PC-3 (cell line): ENCODE measurements around the gene MPZL1.

Source experiments
- EZH2 ChIP-seq: fragments of 300-600 bp; sonication (generic); IDR thresholded peaks from one replicate; pipeline ENCODE4 v1.6.1; 2017; ENCODE audit warnings: antibody characterized with exemption, mild to moderate bottlenecking, low read length; ENCODE audit not compliant: unreplicated experiment
- EZH2phosphoT487 ChIP-seq: fragments of 300-600 bp; sonication (generic); IDR thresholded peaks from 2 replicates; pipeline ENCODE4 v1.6.1; 2018; ENCODE audit warnings: mild to moderate bottlenecking, antibody characterized with exemption, low read length, borderline replicate concordance
- TF ChIP-seq, protein P1 (sequence below): fragments of 300-600 bp; sonication (generic); conservative IDR thresholded peaks from 2 replicates; pipeline ENCODE4 v1.5.1; 2017; ENCODE audit warnings: antibody characterized with exemption, low read depth, mild to moderate bottlenecking, low read length

DNA sequence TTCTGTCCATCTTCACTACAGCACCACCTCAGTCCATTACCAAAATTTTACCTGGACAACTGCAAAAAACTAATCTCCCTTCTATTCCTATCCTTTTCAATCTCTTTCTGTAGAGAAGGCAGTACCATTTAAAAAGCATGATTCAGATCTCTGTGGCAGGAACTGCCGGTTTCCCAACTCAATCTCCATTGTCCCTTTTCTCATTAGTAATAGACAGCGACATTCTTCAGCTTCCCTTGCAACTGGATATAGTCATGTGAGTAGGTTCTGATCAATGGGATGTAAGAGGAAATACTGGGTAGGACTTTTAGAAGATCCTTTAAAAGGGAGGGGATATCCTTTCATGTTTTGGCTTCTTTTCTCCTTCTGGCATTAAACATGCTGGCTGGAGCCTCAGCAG lies 117.2 kb downstream of the MPZL1 start:
- TF ChIP-seq, protein P1, sequence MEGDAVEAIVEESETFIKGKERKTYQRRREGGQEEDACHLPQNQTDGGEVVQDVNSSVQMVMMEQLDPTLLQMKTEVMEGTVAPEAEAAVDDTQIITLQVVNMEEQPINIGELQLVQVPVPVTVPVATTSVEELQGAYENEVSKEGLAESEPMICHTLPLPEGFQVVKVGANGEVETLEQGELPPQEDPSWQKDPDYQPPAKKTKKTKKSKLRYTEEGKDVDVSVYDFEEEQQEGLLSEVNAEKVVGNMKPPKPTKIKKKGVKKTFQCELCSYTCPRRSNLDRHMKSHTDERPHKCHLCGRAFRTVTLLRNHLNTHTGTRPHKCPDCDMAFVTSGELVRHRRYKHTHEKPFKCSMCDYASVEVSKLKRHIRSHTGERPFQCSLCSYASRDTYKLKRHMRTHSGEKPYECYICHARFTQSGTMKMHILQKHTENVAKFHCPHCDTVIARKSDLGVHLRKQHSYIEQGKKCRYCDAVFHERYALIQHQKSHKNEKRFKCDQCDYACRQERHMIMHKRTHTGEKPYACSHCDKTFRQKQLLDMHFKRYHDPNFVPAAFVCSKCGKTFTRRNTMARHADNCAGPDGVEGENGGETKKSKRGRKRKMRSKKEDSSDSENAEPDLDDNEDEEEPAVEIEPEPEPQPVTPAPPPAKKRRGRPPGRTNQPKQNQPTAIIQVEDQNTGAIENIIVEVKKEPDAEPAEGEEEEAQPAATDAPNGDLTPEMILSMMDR, result no peak
- TF ChIP-seq EZH2, result no peak
- TF ChIP-seq EZH2phosphoT487, result no peak
